ENCODE measurements around the gene PCDHB9. TPM values are rescaled to one million over a fixed set of nuclear protein-coding genes. Genes with fewer than 3 reads are reported as not detected.
A peak's percentile ranks its signal among the peaks of the same experiment; 100 is the strongest.
"Not testable (repeated sequence)": the region's sequence is repeated elsewhere in the genome, so short reads cannot be mapped to it uniquely, and the experiment has no call there.

Gene PCDHB9
- total and polyA plus RNA-seq, 9 of the 15 experiments (the other 6 are each of a cell fraction or from before 2014, with no cell fraction given): not detected

- H4K20me1 ChIP-seq (replicated peaks; ENCODE audit: control insufficient read depth, insufficient read depth, low read length); H3K9me3 ChIP-seq (replicated peaks; ENCODE audit: control insufficient read depth, insufficient read depth, low read depth, low read length); H3K9ac ChIP-seq (ENCODE audit: insufficient read depth in 1 of 2, low read depth in 2 of 2, low read length in 2 of 2); H3K36me3 ChIP-seq (ENCODE audit: control insufficient read depth, insufficient read depth, low read length); H3K79me2 ChIP-seq (ENCODE audit: control insufficient read depth, insufficient read depth, low read length); DNase-seq (ENCODE audit: extremely low read depth in 1 of 4, low spot score in 3 of 4); FAIRE-seq; H3K4me1 ChIP-seq (replicated peaks in 1 of 2; ENCODE audit: control insufficient read depth in 2 of 2, insufficient read depth in 2 of 2, low read length in 2 of 2); ATAC-seq; H3K9me1 ChIP-seq (ENCODE audit: control insufficient read depth, insufficient read depth, low read length); BruUV-seq (replicated peaks); H2AFZ ChIP-seq (ENCODE audit: low read depth, low read length); H3K27me3 ChIP-seq (ENCODE audit: control insufficient read depth in 2 of 2, insufficient read depth in 2 of 2, low read length in 2 of 2); H3K4me2 ChIP-seq (ENCODE audit: insufficient read depth, low read length); H3K4me3 ChIP-seq; POLR2A ChIA-PET; H3K27ac ChIP-seq (ENCODE audit: extremely low read depth, low read depth, low read length): not testable (repeated sequence)
- WGBS (ENCODE audit: insufficient coverage, low coverage, missing lambda C conversion rate): 3% methylated on average over 13 of the region's 27 CpGs
- CTCF ChIA-PET (ENCODE audit: low intra/inter-chr PET ratio): interaction anchor here (0.6 to 1.1 kb wide), 2 partner anchors 113 to 314 kb away, joined by 4 to 6 read pairs; no protein-coding TSS in a partner anchor
- intact Hi-C loops (cut with micrococcal nuclease): loop anchor here (10.0 kb wide), 1 partner anchor 114 kb away; the partner anchor contains the start of gene TAF7
- in situ Hi-C loops (cut with MboI): loop anchor here (25.0 kb wide), 1 partner anchor 926 kb away; no protein-coding TSS in a partner anchor
Observed at GRCh38 chr5:141210849-141211248, 23.9 kb downstream of the PCDHB9 start.

GRCh38 chr5:141213656-141214339 is 26.8 kb downstream of the PCDHB9 start, which contains the start of gene PCDHB13:
Gene PCDHB13, plus strand, starts transcription at chr5:141213919. Its CDS starts 205 bp downstream, at chr5:141214124.
- H3K27me3 ChIP-seq (ENCODE audit: control insufficient read depth in 2 of 2, insufficient read depth in 2 of 2, low read length in 2 of 2); H3K4me2 ChIP-seq (ENCODE audit: insufficient read depth, low read length); H3K9me1 ChIP-seq (ENCODE audit: control insufficient read depth, insufficient read depth, low read length); H3K9ac ChIP-seq (ENCODE audit: insufficient read depth in 1 of 2, low read depth in 2 of 2, low read length in 2 of 2); H3K79me2 ChIP-seq (ENCODE audit: control insufficient read depth, insufficient read depth, low read length); H3K4me1 ChIP-seq (replicated peaks in 1 of 2; ENCODE audit: control insufficient read depth in 2 of 2, insufficient read depth in 2 of 2, low read length in 2 of 2); H3K36me3 ChIP-seq (ENCODE audit: control insufficient read depth, insufficient read depth, low read length); H2AFZ ChIP-seq (ENCODE audit: low read depth, low read length); H3K27ac ChIP-seq (ENCODE audit: extremely low read depth, low read depth, low read length); H3K4me3 ChIP-seq; H4K20me1 ChIP-seq (replicated peaks; ENCODE audit: control insufficient read depth, insufficient read depth, low read length); BruUV-seq (replicated peaks); H3K9me3 ChIP-seq (replicated peaks; ENCODE audit: control insufficient read depth, insufficient read depth, low read depth, low read length): not testable (repeated sequence)
- DNase-seq (ENCODE audit: extremely low read depth in 1 of 4, low spot score in 3 of 4): peak in 2 of 4 experiments; percentile 15 to 62
- FAIRE-seq: peak; percentile 51
- POLR2A ChIA-PET: interaction anchor here (0.6 kb wide), 1 partner anchor 158 kb away, joined by 3 read pairs; no protein-coding TSS in a partner anchor
- peak; percentile 90 for ATAC-seq
- 0% methylated on average over 13 of the region's 18 CpGs for WGBS (ENCODE audit: insufficient coverage, low coverage, missing lambda C conversion rate)
- TF ChIP-seq, protein P1, sequence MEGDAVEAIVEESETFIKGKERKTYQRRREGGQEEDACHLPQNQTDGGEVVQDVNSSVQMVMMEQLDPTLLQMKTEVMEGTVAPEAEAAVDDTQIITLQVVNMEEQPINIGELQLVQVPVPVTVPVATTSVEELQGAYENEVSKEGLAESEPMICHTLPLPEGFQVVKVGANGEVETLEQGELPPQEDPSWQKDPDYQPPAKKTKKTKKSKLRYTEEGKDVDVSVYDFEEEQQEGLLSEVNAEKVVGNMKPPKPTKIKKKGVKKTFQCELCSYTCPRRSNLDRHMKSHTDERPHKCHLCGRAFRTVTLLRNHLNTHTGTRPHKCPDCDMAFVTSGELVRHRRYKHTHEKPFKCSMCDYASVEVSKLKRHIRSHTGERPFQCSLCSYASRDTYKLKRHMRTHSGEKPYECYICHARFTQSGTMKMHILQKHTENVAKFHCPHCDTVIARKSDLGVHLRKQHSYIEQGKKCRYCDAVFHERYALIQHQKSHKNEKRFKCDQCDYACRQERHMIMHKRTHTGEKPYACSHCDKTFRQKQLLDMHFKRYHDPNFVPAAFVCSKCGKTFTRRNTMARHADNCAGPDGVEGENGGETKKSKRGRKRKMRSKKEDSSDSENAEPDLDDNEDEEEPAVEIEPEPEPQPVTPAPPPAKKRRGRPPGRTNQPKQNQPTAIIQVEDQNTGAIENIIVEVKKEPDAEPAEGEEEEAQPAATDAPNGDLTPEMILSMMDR (IDR thresholded peaks at IDR 0.05 in 2 of 3, conservative IDR thresholded peaks at IDR 0.05 in 1 of 3; ENCODE audit: insufficient read depth in 2 of 3, low read depth in 1 of 3, low read length in 3 of 3): peak; percentile 39 to 57 (median 52); a peak in 5 of 6 replicates
- TF ChIP-seq SMC3 (conservative IDR thresholded peaks at IDR 0.05; ENCODE audit: insufficient read depth, low read depth, low read length): 0 out of 2 replicates have a peak, but pooled peaks have one; percentile 26
- peak; percentile 27 to 44; a peak in 2 of 4 replicates for TF ChIP-seq RAD21 (CRISPR knock-in tag; conservative IDR thresholded peaks at IDR 0.05 in 1 of 2, IDR thresholded peaks at IDR 0.05 in 1 of 2)
- in situ Hi-C loops (cut with MboI): loop anchor here (25.0 kb wide), 1 partner anchor 924 kb away; no protein-coding TSS in a partner anchor
- CTCF ChIA-PET (ENCODE audit: low intra/inter-chr PET ratio): interaction anchor here (1.4 to 1.6 kb wide), 2 partner anchors 350 to 354 kb away, joined by 5 to 6 read pairs; no protein-coding TSS in a partner anchor
- intact Hi-C loops (cut with micrococcal nuclease): loop anchor here (2.0 to 10.0 kb wide), 2 partner anchors 111 to 345 kb away; partner anchors contain the start of gene TAF7

DNA sequence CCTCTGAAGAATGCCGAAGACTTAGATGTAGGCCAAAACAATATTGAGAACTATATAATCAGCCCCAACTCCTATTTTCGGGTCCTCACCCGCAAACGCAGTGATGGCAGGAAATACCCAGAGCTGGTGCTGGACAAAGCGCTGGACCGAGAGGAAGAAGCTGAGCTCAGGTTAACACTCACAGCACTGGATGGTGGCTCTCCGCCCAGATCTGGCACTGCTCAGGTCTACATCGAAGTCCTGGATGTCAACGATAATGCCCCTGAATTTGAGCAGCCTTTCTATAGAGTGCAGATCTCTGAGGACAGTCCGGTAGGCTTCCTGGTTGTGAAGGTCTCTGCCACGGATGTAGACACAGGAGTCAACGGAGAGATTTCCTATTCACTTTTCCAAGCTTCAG is 27.6 kb downstream of the PCDHB9 start:
- FAIRE-seq; H3K4me1 ChIP-seq (replicated peaks in 1 of 2; ENCODE audit: control insufficient read depth in 2 of 2, insufficient read depth in 2 of 2, low read length in 2 of 2); H3K9me1 ChIP-seq (ENCODE audit: control insufficient read depth, insufficient read depth, low read length); H3K79me2 ChIP-seq (ENCODE audit: control insufficient read depth, insufficient read depth, low read length); DNase-seq (ENCODE audit: extremely low read depth in 1 of 4, low spot score in 3 of 4); H3K27ac ChIP-seq (ENCODE audit: extremely low read depth, low read depth, low read length); H2AFZ ChIP-seq (ENCODE audit: low read depth, low read length); H3K4me3 ChIP-seq; H3K9ac ChIP-seq (ENCODE audit: insufficient read depth in 1 of 2, low read depth in 2 of 2, low read length in 2 of 2); H3K4me2 ChIP-seq (ENCODE audit: insufficient read depth, low read length); POLR2A ChIA-PET; H3K36me3 ChIP-seq (ENCODE audit: control insufficient read depth, insufficient read depth, low read length); H3K27me3 ChIP-seq (ENCODE audit: control insufficient read depth in 2 of 2, insufficient read depth in 2 of 2, low read length in 2 of 2); H4K20me1 ChIP-seq (replicated peaks; ENCODE audit: control insufficient read depth, insufficient read depth, low read length); H3K9me3 ChIP-seq (replicated peaks; ENCODE audit: control insufficient read depth, insufficient read depth, low read depth, low read length); CTCF ChIA-PET (ENCODE audit: low intra/inter-chr PET ratio); BruUV-seq (replicated peaks): not testable (repeated sequence)
- intact Hi-C loops (cut with micrococcal nuclease): loop anchor here (10.0 kb wide), 1 partner anchor 110 kb away; the partner anchor contains the start of gene TAF7
- ATAC-seq: peak; percentile 27; the same call in 1 of the 3 replicates
- WGBS (ENCODE audit: insufficient coverage, low coverage, missing lambda C conversion rate): 3% methylated on average over 8 of the region's 12 CpGs
- in situ Hi-C loops (cut with MboI): loop anchor here (25.0 kb wide), 1 partner anchor 923 kb away; no protein-coding TSS in a partner anchor
